Spinal cord (tissue), 10 donors: ENCODE measurements around the gene SCP2. TPM values are rescaled to one million over a fixed set of nuclear protein-coding genes. Genes with fewer than 3 reads are reported as not detected.

Source experiments
- DNase-seq, 6 donors: peaks; one replicate each; pipeline versions ENCODE4 v3.0.0 to v3.0.0-alpha.2; 2013 to 2015; ENCODE audit warnings: low spot score in 6 of 6, low read depth in 4 of 6
- H3K27ac ChIP-seq: one replicate; pipeline ENCODE4 v1.5.1; 2013; ENCODE audit warnings: low read depth, low read length, control low read depth
- H3K27me3 ChIP-seq: one replicate; pipeline ENCODE4 v1.6.1; 2013; ENCODE audit warnings: low read length; ENCODE audit not compliant: control insufficient read depth, insufficient read depth
- H3K36me3 ChIP-seq: one replicate; pipeline ENCODE4 v1.6.1; 2013; ENCODE audit warnings: low read length; ENCODE audit not compliant: control insufficient read depth, insufficient read depth
- H3K4me1 ChIP-seq: one replicate; pipeline ENCODE4 v1.6.1; 2013; ENCODE audit warnings: low read length; ENCODE audit not compliant: control insufficient read depth, insufficient read depth
- H3K4me3 ChIP-seq: one replicate; pipeline ENCODE4 v1.5.1; 2013; ENCODE audit warnings: low read depth, low read length, control low read depth
- H3K9me3 ChIP-seq: one replicate; pipeline ENCODE4 v1.6.1; 2013; ENCODE audit warnings: low read length; ENCODE audit not compliant: control insufficient read depth, insufficient read depth
- WGBS: methylation state at CpG from one replicate; pipeline ENCODE4 v1.1.5; 2013; ENCODE audit warnings: missing lambda C conversion rate; ENCODE audit not compliant: insufficient coverage; 5-methylcytosine and 5-hydroxymethylcytosine counted together
- polyA plus RNA-seq, 2 donors: library from polyadenylated mRNA; unstranded; fragments of 120-200 nt; gene quantifications; one replicate each; pipeline ENCODE4 v1.2.1, GENCODE V29; 2013; ENCODE audit not compliant: insufficient read length in 2 of 2
- total RNA-seq, 2 donors: library from RNA; depleted of rRNA in 1 of 2; stranded (reverse); fragments of 120-200 nt in 1 of 2; fragments of >200 nt in 1 of 2; gene quantifications; one replicate each; pipeline versions ENCODE4 v1.2.3 to v1.2.4, GENCODE V29; 2013 to 2014
- donor health status: healthy.

Gene SCP2
- total and polyA plus RNA-seq, 4 donors, result 119 to 155 (median 143) TPM

- 81% methylated on average over 10 of the region's 11 CpGs for WGBS
- peaks cover 2% of the 10 kb centered on the region for H3K36me3 ChIP-seq
- H3K4me1 ChIP-seq, result peaks cover 7% of the 10 kb centered on the region
- H3K27me3 ChIP-seq, result no peaks in the 10 kb centered on the region
- H3K4me3 ChIP-seq, result no peak overlapping the region
- no peak for DNase-seq
- no peak overlapping the region for H3K27ac ChIP-seq
- H3K9me3 ChIP-seq, result no peaks in the 10 kb centered on the region
These were observed 162.6 kb downstream of the SCP2 start for GRCh38 chr1:53089478-53090226.

GRCh38 chr1:53090227-53091147 is 163.4 kb downstream of the SCP2 start:
- Histone ChIP-seq H3K27ac (no peak overlapping the region), H3K27me3 (no peaks in the 10 kb centered on the region), H3K36me3 (peaks cover under 1% of the 10 kb centered on the region), H3K4me3 (no peak overlapping the region), H3K9me3 (no peaks in the 10 kb centered on the region), H3K4me1 (peaks cover 7% of the 10 kb centered on the region)
- no peak for DNase-seq
- 85% methylated on average over 36 of the region's 37 CpGs for WGBS

- Histone ChIP-seq H3K4me3 (no peak overlapping the region), H3K9me3 (no peaks in the 10 kb centered on the region), H3K27ac (no peak overlapping the region), H3K27me3 (no peaks in the 10 kb centered on the region), H3K36me3 (no peaks in the 10 kb centered on the region), H3K4me1 (peaks cover 3% of the 10 kb centered on the region)
- peak in 1 of 6 donors; percentile 17 for DNase-seq
- WGBS, result 88% methylated on average over 26 of the region's 26 CpGs
These were observed 165.0 kb downstream of the SCP2 start for GRCh38 chr1:53091841-53092645.

- H3K4me3 ChIP-seq, result no peak overlapping the region
- WGBS, result 89% methylated on average over 29 of the region's 33 CpGs
- no peaks in the 10 kb centered on the region for H3K36me3 ChIP-seq
- H3K27me3 ChIP-seq, result no peaks in the 10 kb centered on the region
- peaks cover 3% of the 10 kb centered on the region for H3K4me1 ChIP-seq
- no peak overlapping the region for H3K27ac ChIP-seq
- no peak for DNase-seq
- no peaks in the 10 kb centered on the region for H3K9me3 ChIP-seq
These were observed 165.8 kb downstream of the SCP2 start for GRCh38 chr1:53092659-53093450.

GRCh38 chr1:53093451-53093754 is 166.3 kb downstream of the SCP2 start:
- 83% methylated on average over 8 of the region's 8 CpGs for WGBS
- H3K4me3 ChIP-seq, result no peak overlapping the region
- no peak for DNase-seq
- H3K27me3 ChIP-seq, result no peaks in the 10 kb centered on the region
- H3K4me1 ChIP-seq, result peaks cover 3% of the 10 kb centered on the region
- no peaks in the 10 kb centered on the region for H3K9me3 ChIP-seq
- no peaks in the 10 kb centered on the region for H3K36me3 ChIP-seq
- no peak overlapping the region for H3K27ac ChIP-seq

GRCh38 chr1:53093778-53094532 is 166.9 kb downstream of the SCP2 start:
- Histone ChIP-seq H3K4me3 (no peak overlapping the region), H3K9me3 (no peaks in the 10 kb centered on the region), H3K36me3 (no peaks in the 10 kb centered on the region), H3K27ac (no peak overlapping the region), H3K27me3 (no peaks in the 10 kb centered on the region), H3K4me1 (peaks cover 3% of the 10 kb centered on the region)
- DNase-seq, result no peak
- WGBS, result 91% methylated on average over 17 of the region's 20 CpGs

GRCh38 chr1:53094533-53094919 is 167.4 kb downstream of the SCP2 start:
- H3K9me3 ChIP-seq, result no peaks in the 10 kb centered on the region
- H3K27me3 ChIP-seq, result no peaks in the 10 kb centered on the region
- H3K36me3 ChIP-seq, result no peaks in the 10 kb centered on the region
- WGBS, result 71% methylated on average over 13 of the region's 13 CpGs
- H3K27ac ChIP-seq, result no peak overlapping the region
- H3K4me1 ChIP-seq, result no peaks in the 10 kb centered on the region
- DNase-seq, result no peak
- no peak overlapping the region for H3K4me3 ChIP-seq
